ENCODE measurements around the gene DENND4C.

DNA sequence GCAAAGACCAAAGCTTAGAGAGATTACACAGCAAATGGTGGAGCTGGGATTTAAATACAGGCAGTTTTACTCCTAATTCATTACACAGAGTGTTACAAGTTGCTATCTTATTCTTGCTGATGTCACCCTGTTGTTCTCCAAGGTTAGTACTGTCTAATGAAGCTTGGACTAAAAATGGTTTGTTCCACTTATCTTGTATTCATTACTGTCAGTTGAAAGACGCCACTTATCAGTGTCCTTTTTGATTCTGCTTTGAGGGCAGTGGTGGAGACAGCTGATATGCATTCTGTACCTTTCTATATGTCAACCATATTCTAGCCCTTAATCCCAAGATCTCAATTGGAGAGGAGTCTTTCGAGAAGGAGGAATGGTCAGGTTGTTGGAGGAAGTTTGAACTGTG lies 14.0 kb upstream of the DENND4C start:
- TF ChIP-seq POLR2A (IDR thresholded peaks at IDR 0.05) (no peak), CTCF (IDR thresholded peaks at IDR 0.05) (no peak)
